SIG-M5 (cell line): ENCODE data around the gene MLC1.

ENCODE experiments used
- DNase-seq: peaks from one replicate; lab custom pipeline; 2025; lab: John Stamatoyannopoulos, UW

The MLC1 gene

GRCh38 chr22:50015451-50016307, 69.5 kb downstream of the MLC1 start:
- DNase-seq = no peak

GRCh38 chr22:50014655-50015401, 70.4 kb downstream of the MLC1 start:
- no peak for DNase-seq

- no peak for DNase-seq
Observed at GRCh38 chr22:50014053-50014501, 71.1 kb downstream of the MLC1 start.

GRCh38 chr22:50012211-50013181, 72.7 kb downstream of the MLC1 start, which contains the start of gene IL17REL:
TSS of gene IL17REL (minus strand) at chr22:50012765. CDS start at chr22:50012646, 119 bp downstream.
- no peak for DNase-seq

GRCh38 chr22:50011447-50012210, 73.6 kb downstream of the MLC1 start:
- DNase-seq = no peak

- DNase-seq = no peak
Observed at GRCh38 chr22:50010676-50011446, 74.4 kb downstream of the MLC1 start.

GRCh38 chr22:50009765-50010675, 75.2 kb downstream of the MLC1 start:
- DNase-seq = no peak
